Prostate gland (tissue), 2 donors: Measurements from ENCODE around the gene SHISA7.

Experiments
- POLR2A ChIP-seq: fragments of 450-650 bp; IDR thresholded peaks from one replicate; pipeline ENCODE4 v1.6.1; 2016; ENCODE audit warnings: antibody characterized with exemption, mild to moderate bottlenecking
- POLR2AphosphoS5 ChIP-seq: sonication (generic); formaldehyde crosslinking; IDR thresholded peaks from one replicate; pipeline ENCODE4 v1.6.1; 2017; ENCODE audit warnings: antibody characterized with exemption
- TF ChIP-seq, protein P1 (sequence below), 4 experiments: fragments of 200-600 bp in 2 of 4; fragments of 450-650 bp in 2 of 4; sonication (generic) in 2 of 4; IDR thresholded peaks; 1 replicate in 3 of 4; 2 replicates in 1 of 4; pipeline ENCODE4 v1.5.1; 2016 to 2019; ENCODE audit warnings: antibody characterized with exemption in 4 of 4, mild to moderate bottlenecking in 2 of 4, moderate library complexity in 2 of 4

DNA sequence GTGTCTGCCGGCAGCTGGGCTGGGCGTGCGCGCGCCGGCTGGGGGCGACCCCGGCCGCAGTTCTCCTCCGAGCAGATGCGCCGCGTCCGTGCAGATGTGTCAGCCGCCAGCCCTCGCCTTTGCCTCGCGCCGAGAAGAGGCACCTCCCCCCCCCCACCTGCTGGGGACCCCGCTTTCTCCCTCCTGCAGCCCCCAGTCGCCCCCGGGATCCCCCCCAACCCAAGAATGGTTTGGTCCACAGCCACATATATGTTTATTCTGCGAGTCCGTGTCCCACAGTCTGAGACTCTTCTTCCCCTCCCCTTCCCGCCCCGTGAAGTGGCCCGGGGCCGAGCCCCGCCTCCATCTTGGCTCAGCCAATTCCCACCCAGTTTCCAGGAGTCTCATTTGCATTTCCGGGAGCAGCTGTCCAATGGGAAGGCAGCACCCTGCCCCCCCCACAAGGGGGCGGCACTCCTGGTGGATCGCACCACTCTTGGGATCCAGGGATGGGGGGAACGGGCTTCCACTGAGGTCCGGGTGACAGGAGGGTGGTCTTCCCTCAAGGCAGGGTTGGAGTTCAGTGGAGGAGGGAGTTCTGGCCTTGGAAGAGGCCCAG is 9.7 kb upstream of the SHISA7 start:
- TF ChIP-seq, protein P1, sequence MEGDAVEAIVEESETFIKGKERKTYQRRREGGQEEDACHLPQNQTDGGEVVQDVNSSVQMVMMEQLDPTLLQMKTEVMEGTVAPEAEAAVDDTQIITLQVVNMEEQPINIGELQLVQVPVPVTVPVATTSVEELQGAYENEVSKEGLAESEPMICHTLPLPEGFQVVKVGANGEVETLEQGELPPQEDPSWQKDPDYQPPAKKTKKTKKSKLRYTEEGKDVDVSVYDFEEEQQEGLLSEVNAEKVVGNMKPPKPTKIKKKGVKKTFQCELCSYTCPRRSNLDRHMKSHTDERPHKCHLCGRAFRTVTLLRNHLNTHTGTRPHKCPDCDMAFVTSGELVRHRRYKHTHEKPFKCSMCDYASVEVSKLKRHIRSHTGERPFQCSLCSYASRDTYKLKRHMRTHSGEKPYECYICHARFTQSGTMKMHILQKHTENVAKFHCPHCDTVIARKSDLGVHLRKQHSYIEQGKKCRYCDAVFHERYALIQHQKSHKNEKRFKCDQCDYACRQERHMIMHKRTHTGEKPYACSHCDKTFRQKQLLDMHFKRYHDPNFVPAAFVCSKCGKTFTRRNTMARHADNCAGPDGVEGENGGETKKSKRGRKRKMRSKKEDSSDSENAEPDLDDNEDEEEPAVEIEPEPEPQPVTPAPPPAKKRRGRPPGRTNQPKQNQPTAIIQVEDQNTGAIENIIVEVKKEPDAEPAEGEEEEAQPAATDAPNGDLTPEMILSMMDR (IDR thresholded peaks at IDR 0.05) = no peak
- no peak for TF ChIP-seq POLR2A
- TF ChIP-seq POLR2AphosphoS5 = peak; percentile 8
